ENCODE data around the gene MMAB. TPM values are rescaled to one million over a fixed set of nuclear protein-coding genes. Genes with fewer than 3 reads are reported as not detected.
A peak's percentile ranks its signal among the peaks of the same experiment; 100 is the strongest.

The MMAB gene
- total and polyA plus RNA-seq, 5 donors from 2014 or later: 6.8 to 22.4 (median 21.9) TPM

DNA sequence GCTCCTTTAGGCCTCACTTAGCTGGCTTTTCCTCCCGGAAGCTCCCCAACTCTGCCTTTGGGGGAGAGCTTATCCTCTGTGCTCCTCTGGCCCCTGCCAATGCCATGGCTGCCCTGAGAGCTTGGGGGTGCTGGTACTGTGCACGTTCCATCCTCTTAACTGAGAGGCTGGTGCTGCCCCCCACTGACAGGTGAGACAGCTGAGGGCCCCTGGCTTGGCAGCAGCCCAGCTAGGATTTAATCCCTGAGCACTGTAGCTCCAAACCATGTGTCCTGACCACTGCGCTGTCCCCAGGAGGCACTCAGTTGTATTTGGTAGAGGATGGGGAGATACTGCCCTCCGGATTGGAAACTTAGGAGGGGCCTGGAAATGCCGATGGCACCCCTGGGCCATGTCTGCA, 49.8 kb downstream of the MMAB start:
- Mint-ChIP-seq H3K27ac (no peak overlapping the region), H3K4me3 (no peak overlapping the region), H3K36me3 (peaks cover 54% of the 10 kb centered on the region), H3K9me3 (no peaks in the 10 kb centered on the region), H3K27me3 (no peaks in the 10 kb centered on the region), H3K4me1 (peaks cover 0 to 4% (median 0%) of the 10 kb centered on the region in 4 donors)
- no peak for ATAC-seq (ENCODE audit: low read depth in 2 of 2)
- DNase-seq: no peak
- no peak overlapping the region for H3K27ac ChIP-seq (ENCODE audit: insufficient read depth, low read length, poor library complexity, severe bottlenecking)
- H3K4me3 ChIP-seq (ENCODE audit: low read depth, low read length): no peak overlapping the region
- no peaks in the 10 kb centered on the region for H3K27me3 ChIP-seq (ENCODE audit: control insufficient read depth, insufficient read depth, low read length)
- H3K9me3 ChIP-seq (ENCODE audit: control insufficient read depth in 2 of 2, low read length in 2 of 2): no peaks in the 10 kb centered on the region
- no peaks in the 10 kb centered on the region for H3K4me1 ChIP-seq (ENCODE audit: control insufficient read depth, insufficient read depth, low read length, poor library complexity, severe bottlenecking)
- H3K36me3 ChIP-seq (ENCODE audit: control insufficient read depth, insufficient read depth, low read length): peaks cover 77% of the 10 kb centered on the region

DNA sequence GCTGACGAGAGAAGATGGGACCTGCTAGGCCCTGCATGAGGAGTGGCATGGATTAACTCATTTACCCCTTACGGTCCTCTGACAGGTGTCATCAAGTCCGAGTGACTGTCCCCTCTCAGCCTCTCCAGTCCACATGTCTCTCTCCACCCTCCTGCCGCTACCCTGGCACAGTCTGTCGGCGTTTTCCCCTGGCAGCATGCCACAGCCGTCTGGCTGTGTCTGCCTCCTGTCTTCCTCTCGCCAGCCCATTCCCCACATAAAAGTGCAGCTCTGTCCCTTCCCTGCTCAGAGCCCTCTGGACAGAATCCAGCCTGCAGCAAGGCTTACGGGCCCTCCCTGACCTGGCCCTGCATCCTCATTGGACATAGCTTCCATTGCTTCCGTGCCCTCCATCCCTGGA, 50.2 kb downstream of the MMAB start:
- no peak overlapping the region for H3K4me3 Mint-ChIP-seq
- no peaks in the 10 kb centered on the region for H3K27me3 Mint-ChIP-seq
- peaks cover 55% of the 10 kb centered on the region for H3K36me3 Mint-ChIP-seq
- Histone ChIP-seq H3K9me3 (ENCODE audit: control insufficient read depth in 2 of 2, low read length in 2 of 2) (no peaks in the 10 kb centered on the region), H3K4me1 (ENCODE audit: control insufficient read depth, insufficient read depth, low read length, poor library complexity, severe bottlenecking) (no peaks in the 10 kb centered on the region), H3K27ac (ENCODE audit: insufficient read depth, low read length, poor library complexity, severe bottlenecking) (no peak overlapping the region), H3K27me3 (ENCODE audit: control insufficient read depth, insufficient read depth, low read length) (no peaks in the 10 kb centered on the region), H3K4me3 (ENCODE audit: low read depth, low read length) (no peak overlapping the region), H3K36me3 (ENCODE audit: control insufficient read depth, insufficient read depth, low read length) (peaks cover 80% of the 10 kb centered on the region)
- ATAC-seq (ENCODE audit: low read depth in 2 of 2) (no peak), DNase-seq (no peak)
- H3K4me1 Mint-ChIP-seq: peaks cover 0 to 4% (median 0%) of the 10 kb centered on the region in 4 donors
- no peaks in the 10 kb centered on the region for H3K9me3 Mint-ChIP-seq
- H3K27ac Mint-ChIP-seq: no peak overlapping the region

DNA sequence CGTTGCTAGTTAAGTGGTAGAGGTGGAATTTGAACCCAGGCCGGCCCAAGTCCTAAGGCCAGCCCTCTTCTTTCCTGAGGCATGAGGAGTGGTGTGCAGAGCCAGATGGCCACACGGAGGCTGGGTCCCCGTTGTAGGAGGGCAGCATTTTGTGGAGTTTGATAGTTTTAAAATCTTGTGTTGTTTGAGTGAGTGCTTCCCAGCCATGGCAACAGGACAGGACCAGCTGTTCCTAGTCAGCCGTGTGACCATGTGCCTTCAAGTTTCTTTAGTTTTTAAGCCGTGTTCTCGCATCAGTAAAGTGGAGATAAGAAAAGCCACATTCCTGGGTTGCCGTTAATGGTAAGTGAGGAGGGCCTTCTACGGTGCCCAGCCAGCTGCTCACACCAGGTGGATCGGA, 51.5 kb downstream of the MMAB start:
- no peak for ATAC-seq (ENCODE audit: low read depth in 2 of 2)
- no peaks in the 10 kb centered on the region for H3K27me3 Mint-ChIP-seq
- Histone ChIP-seq H3K4me3 (ENCODE audit: low read depth, low read length) (no peak overlapping the region), H3K9me3 (ENCODE audit: control insufficient read depth in 2 of 2, low read length in 2 of 2) (no peaks in the 10 kb centered on the region), H3K27me3 (ENCODE audit: control insufficient read depth, insufficient read depth, low read length) (no peaks in the 10 kb centered on the region), H3K4me1 (ENCODE audit: control insufficient read depth, insufficient read depth, low read length, poor library complexity, severe bottlenecking) (no peaks in the 10 kb centered on the region), H3K36me3 (ENCODE audit: control insufficient read depth, insufficient read depth, low read length) (peaks cover 81% of the 10 kb centered on the region), H3K27ac (ENCODE audit: insufficient read depth, low read length, poor library complexity, severe bottlenecking) (no peak overlapping the region)
- peaks cover 0 to 4% (median 0%) of the 10 kb centered on the region in 4 donors for H3K4me1 Mint-ChIP-seq
- no peak overlapping the region for H3K4me3 Mint-ChIP-seq
- H3K27ac Mint-ChIP-seq: no peak overlapping the region
- DNase-seq: no peak
- H3K9me3 Mint-ChIP-seq: no peaks in the 10 kb centered on the region
- peaks cover 54% of the 10 kb centered on the region for H3K36me3 Mint-ChIP-seq

DNA sequence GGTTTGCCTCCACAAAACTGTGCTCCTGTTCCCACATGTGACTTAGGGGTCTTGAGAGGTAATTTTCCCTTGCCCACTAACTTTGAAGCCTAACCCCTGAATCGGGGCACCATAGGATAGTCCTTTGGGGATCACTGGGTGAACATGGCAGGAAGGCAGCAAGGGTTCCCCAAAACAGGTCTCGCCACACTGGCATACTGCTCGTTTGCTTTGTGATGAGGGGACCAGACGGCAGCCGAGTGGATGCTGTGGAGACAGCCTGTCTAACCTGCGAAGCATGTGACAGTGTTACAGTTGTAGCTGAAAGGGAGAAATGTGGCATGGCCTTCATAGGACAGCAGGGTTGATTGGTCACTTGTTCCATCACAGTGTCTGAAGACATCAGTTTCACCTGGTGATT, 53.5 kb downstream of the MMAB start:
- no peak for ATAC-seq (ENCODE audit: low read depth in 2 of 2)
- DNase-seq: no peak
- Mint-ChIP-seq H3K9me3 (no peaks in the 10 kb centered on the region), H3K27me3 (no peaks in the 10 kb centered on the region), H3K27ac (no peak overlapping the region), H3K4me1 (peaks cover 0 to 4% (median 0%) of the 10 kb centered on the region in 4 donors), H3K4me3 (no peak overlapping the region), H3K36me3 (peaks cover 57% of the 10 kb centered on the region)
- Histone ChIP-seq H3K9me3 (ENCODE audit: control insufficient read depth in 2 of 2, low read length in 2 of 2) (no peaks in the 10 kb centered on the region), H3K36me3 (ENCODE audit: control insufficient read depth, insufficient read depth, low read length) (peaks cover 78% of the 10 kb centered on the region), H3K4me1 (ENCODE audit: control insufficient read depth, insufficient read depth, low read length, poor library complexity, severe bottlenecking) (no peaks in the 10 kb centered on the region), H3K4me3 (ENCODE audit: low read depth, low read length) (no peak overlapping the region), H3K27ac (ENCODE audit: insufficient read depth, low read length, poor library complexity, severe bottlenecking) (no peak overlapping the region), H3K27me3 (ENCODE audit: control insufficient read depth, insufficient read depth, low read length) (no peaks in the 10 kb centered on the region)

DNA sequence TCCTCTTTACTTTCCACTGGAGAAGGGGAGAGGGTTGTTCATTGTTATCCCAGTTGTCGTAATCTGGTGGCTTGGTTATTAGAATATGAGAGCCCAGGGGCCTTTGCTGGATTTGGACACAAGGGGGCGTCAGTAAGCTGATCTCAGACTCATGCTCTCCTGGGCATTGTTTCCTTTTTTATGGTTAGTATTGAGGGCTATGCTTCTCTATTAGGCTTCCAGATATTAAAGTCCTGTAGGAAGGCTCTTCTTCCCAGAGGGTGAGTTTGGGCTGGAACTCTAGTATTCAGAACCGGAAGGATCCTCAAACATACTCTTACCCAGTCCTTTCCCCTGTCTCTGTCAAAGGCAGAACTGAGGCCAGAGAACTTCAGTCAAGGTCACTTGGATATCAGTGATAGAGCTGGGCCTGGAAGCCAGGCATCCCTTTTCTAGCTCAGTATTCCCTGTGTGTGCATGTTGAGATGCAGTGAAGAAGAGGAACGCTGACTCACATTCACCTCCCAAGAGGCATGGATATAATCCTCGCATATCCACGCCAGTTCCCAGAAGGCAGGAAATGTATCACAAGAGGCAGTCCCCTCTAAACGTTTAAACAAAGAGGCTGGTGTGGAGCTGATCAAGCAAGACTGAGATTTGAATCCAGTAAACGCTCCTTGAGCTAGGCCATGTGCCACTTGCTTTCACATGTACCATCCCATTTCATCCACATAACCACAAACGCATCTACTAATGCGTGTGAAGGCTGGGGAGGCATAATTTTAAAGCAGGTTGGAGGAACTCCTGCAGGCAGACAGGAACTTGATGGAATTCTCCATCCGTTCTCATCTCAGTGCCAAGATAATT, 54.3 kb downstream of the MMAB start:
- DNase-seq (peak; percentile 16 to 54 (median 47)), ATAC-seq (ENCODE audit: low read depth in 2 of 2) (no peak)
- Mint-ChIP-seq H3K27ac (peak overlapping the region in 2 of 3 donors; percentile 19 to 46), H3K4me1 (peaks cover 0 to 4% (median 0%) of the 10 kb centered on the region in 4 donors), H3K4me3 (no peak overlapping the region), H3K36me3 (peaks cover 63% of the 10 kb centered on the region), H3K9me3 (no peaks in the 10 kb centered on the region), H3K27me3 (no peaks in the 10 kb centered on the region)
- no peaks in the 10 kb centered on the region for H3K4me1 ChIP-seq (ENCODE audit: control insufficient read depth, insufficient read depth, low read length, poor library complexity, severe bottlenecking)
- H3K4me3 ChIP-seq (ENCODE audit: low read depth, low read length): no peak overlapping the region
- no peak overlapping the region for H3K27ac ChIP-seq (ENCODE audit: insufficient read depth, low read length, poor library complexity, severe bottlenecking)
- H3K9me3 ChIP-seq (ENCODE audit: control insufficient read depth in 2 of 2, low read length in 2 of 2): no peaks in the 10 kb centered on the region
- H3K36me3 ChIP-seq (ENCODE audit: control insufficient read depth, insufficient read depth, low read length): peaks cover 77% of the 10 kb centered on the region
- no peaks in the 10 kb centered on the region for H3K27me3 ChIP-seq (ENCODE audit: control insufficient read depth, insufficient read depth, low read length)

DNA sequence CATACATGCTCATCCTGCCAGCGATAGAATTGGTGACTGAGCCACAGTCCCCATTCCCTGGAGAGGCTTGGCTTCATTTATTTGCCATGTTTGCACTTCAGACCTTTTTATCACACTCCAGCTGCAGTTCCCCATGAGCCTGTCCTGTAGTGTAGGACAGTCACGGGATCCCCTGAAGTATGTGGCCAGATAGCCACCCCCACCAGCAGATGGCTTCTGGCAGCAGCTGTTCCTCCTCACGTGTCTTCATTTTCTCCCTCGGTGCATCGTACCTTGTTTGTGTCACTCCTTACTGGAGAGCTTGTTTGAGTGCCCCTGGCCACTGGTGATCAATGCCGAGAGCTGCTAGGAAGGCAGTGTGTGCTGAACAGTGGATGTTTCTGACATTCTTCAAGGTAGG, 55.7 kb downstream of the MMAB start:
- Mint-ChIP-seq H3K4me1 (peaks cover 0 to 4% (median under 1%) of the 10 kb centered on the region in 4 donors), H3K36me3 (peaks cover 62% of the 10 kb centered on the region), H3K27ac (no peak overlapping the region), H3K27me3 (no peaks in the 10 kb centered on the region), H3K4me3 (no peak overlapping the region), H3K9me3 (no peaks in the 10 kb centered on the region)
- no peak for DNase-seq
- no peaks in the 10 kb centered on the region for H3K4me1 ChIP-seq (ENCODE audit: control insufficient read depth, insufficient read depth, low read length, poor library complexity, severe bottlenecking)
- ATAC-seq (ENCODE audit: low read depth in 2 of 2): no peak
- H3K4me3 ChIP-seq (ENCODE audit: low read depth, low read length): no peak overlapping the region
- no peak overlapping the region for H3K27ac ChIP-seq (ENCODE audit: insufficient read depth, low read length, poor library complexity, severe bottlenecking)
- H3K9me3 ChIP-seq (ENCODE audit: control insufficient read depth in 2 of 2, low read length in 2 of 2): no peaks in the 10 kb centered on the region
- no peaks in the 10 kb centered on the region for H3K27me3 ChIP-seq (ENCODE audit: control insufficient read depth, insufficient read depth, low read length)
- peaks cover 77% of the 10 kb centered on the region for H3K36me3 ChIP-seq (ENCODE audit: control insufficient read depth, insufficient read depth, low read length)

DNA sequence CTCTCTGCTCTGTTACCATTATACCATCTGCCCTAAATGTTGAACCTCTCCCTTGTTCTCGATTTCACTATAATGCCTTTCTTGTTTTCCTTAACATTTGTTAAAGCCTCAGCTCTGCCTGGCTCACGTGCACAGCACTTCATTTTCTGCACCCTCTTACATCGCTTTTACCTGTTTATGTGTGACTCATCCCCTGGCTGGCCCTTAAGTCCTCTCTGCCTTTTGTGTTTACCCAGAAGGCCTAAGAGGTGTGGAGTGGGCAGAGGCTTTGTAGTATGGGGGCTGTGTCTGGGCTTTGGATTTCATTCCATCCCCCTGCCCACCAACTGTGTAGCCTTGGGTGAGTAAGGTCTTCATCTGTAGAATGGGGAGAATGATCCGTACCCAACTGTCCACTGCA, 59.3 kb downstream of the MMAB start:
- H3K27me3 Mint-ChIP-seq: no peaks in the 10 kb centered on the region

DNA sequence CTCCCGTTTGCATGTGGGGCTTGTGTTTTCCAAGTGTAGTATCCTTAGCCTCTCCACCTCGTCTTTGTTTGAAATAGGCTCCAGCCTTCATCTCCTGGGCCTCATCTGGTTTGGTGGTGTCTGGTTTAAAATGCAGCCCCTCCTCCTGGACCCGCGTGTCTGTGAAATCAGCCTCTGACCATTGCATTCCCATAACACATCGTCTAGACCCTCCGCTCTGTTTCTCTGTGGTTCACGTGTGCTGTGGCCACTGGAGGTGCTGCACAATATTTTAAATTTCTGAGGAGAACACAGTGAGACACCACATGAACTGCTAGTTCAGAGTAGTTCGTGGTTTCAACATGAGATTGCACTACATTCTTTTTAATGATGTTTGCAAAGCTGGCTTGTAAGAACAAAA, 60.3 kb downstream of the MMAB start:
- no peak overlapping the region for H3K4me3 ChIP-seq (ENCODE audit: low read depth, low read length)
- no peak for ATAC-seq (ENCODE audit: low read depth in 2 of 2)
- Mint-ChIP-seq H3K4me3 (no peak overlapping the region), H3K27ac (no peak overlapping the region), H3K4me1 (peaks cover 0 to 2% (median 0%) of the 10 kb centered on the region in 4 donors), H3K9me3 (no peaks in the 10 kb centered on the region), H3K27me3 (no peaks in the 10 kb centered on the region), H3K36me3 (peaks cover 70% of the 10 kb centered on the region)
- no peak overlapping the region for H3K27ac ChIP-seq (ENCODE audit: insufficient read depth, low read length, poor library complexity, severe bottlenecking)
- H3K36me3 ChIP-seq (ENCODE audit: control insufficient read depth, insufficient read depth, low read length): peaks cover 85% of the 10 kb centered on the region
- no peaks in the 10 kb centered on the region for H3K9me3 ChIP-seq (ENCODE audit: control insufficient read depth in 2 of 2, low read length in 2 of 2)
- H3K27me3 ChIP-seq (ENCODE audit: control insufficient read depth, insufficient read depth, low read length): no peaks in the 10 kb centered on the region
- DNase-seq: no peak
- no peaks in the 10 kb centered on the region for H3K4me1 ChIP-seq (ENCODE audit: control insufficient read depth, insufficient read depth, low read length, poor library complexity, severe bottlenecking)

More for the DNA sequence above, 59.3 kb downstream of the MMAB start:
- no peak overlapping the region for H3K4me3 ChIP-seq (ENCODE audit: low read depth, low read length)
- H3K9me3 ChIP-seq (ENCODE audit: control insufficient read depth in 2 of 2, low read length in 2 of 2): no peaks in the 10 kb centered on the region
- H3K4me1 ChIP-seq (ENCODE audit: control insufficient read depth, insufficient read depth, low read length, poor library complexity, severe bottlenecking): no peaks in the 10 kb centered on the region
- H3K4me1 Mint-ChIP-seq: peaks cover 0 to 4% (median under 1%) of the 10 kb centered on the region in 4 donors
- no peak overlapping the region for H3K4me3 Mint-ChIP-seq
- DNase-seq (no peak), ATAC-seq (ENCODE audit: low read depth in 2 of 2) (no peak)
- H3K27ac ChIP-seq (ENCODE audit: insufficient read depth, low read length, poor library complexity, severe bottlenecking): no peak overlapping the region
- peaks cover 85% of the 10 kb centered on the region for H3K36me3 ChIP-seq (ENCODE audit: control insufficient read depth, insufficient read depth, low read length)
- peaks cover 71% of the 10 kb centered on the region for H3K36me3 Mint-ChIP-seq
- no peaks in the 10 kb centered on the region for H3K27me3 ChIP-seq (ENCODE audit: control insufficient read depth, insufficient read depth, low read length)
- H3K9me3 Mint-ChIP-seq: no peaks in the 10 kb centered on the region
- H3K27ac Mint-ChIP-seq: no peak overlapping the region
